Measurements from ENCODE around the gene GNAL.

DNA sequence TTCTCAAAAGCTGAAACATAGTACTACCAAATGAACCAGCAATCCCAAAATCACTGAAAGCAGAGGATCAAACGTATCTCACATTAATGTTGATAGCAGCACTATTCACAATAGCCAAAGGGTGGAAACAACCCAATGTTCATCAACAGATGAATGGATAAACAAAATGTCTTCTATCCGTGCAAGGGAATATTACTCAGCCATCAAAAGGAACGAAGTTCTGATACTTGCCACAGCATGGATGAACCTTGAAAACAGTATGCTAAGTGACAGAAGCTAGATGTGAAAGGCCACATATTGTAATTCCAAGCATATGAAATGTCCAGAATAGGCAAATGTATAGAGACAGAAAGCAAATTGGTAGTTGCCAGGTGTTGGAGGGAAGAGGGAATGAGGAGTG lies 105.1 kb downstream of the GNAL start:
- TF ChIP-seq POLR2A (IDR thresholded peaks at IDR 0.05; ENCODE audit: low read depth, low read length) (no peak), RFX5 (IDR thresholded peaks at IDR 0.05; ENCODE audit: low read depth, low read length) (no peak), MXI1 (IDR thresholded peaks at IDR 0.05; ENCODE audit: borderline replicate concordance, low read depth, low read length) (no peak)
- TF ChIP-seq, protein P1, sequence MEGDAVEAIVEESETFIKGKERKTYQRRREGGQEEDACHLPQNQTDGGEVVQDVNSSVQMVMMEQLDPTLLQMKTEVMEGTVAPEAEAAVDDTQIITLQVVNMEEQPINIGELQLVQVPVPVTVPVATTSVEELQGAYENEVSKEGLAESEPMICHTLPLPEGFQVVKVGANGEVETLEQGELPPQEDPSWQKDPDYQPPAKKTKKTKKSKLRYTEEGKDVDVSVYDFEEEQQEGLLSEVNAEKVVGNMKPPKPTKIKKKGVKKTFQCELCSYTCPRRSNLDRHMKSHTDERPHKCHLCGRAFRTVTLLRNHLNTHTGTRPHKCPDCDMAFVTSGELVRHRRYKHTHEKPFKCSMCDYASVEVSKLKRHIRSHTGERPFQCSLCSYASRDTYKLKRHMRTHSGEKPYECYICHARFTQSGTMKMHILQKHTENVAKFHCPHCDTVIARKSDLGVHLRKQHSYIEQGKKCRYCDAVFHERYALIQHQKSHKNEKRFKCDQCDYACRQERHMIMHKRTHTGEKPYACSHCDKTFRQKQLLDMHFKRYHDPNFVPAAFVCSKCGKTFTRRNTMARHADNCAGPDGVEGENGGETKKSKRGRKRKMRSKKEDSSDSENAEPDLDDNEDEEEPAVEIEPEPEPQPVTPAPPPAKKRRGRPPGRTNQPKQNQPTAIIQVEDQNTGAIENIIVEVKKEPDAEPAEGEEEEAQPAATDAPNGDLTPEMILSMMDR (conservative IDR thresholded peaks at IDR 0.05; ENCODE audit: low read depth, low read length): no peak
